ENCODE results near the gene TEAD4. TPM values are rescaled to one million over a fixed set of nuclear protein-coding genes. Genes with fewer than 3 reads are reported as not detected.

Gene TEAD4
- total RNA-seq, 2 donors from 2014 or later = 35.7 to 82.5 TPM

DNA sequence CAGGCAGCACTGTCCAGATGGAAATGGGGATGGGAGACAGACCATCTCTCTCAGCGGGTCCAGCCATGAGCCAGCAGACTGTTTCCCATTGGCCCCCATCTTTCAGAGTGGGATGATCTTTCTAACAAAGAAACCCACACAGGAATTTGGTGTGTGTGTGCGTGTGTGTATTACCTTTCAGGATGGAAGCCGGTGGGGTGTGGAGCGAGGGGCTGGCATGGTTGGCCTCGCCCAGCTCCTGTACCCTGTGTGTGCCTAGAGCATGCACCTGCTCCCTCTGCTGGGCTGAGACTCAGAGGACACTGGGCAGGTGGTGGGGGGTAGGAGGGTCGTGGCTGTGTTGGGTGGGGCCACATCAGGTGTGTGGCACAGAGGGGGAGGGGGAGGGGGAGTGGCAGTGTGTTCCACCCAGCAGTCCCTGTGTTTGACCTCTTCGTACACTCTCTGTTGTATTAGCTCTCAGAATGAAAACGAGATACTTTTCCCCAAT, 85.0 kb downstream of the TEAD4 start:
- DNase-seq = no peak
- H3K36me3 ChIP-seq (ENCODE audit: control insufficient read depth, insufficient read depth, low read length) = peaks cover 10% of the 10 kb centered on the region
- H3K4me3 ChIP-seq (ENCODE audit: low read length) = no peak overlapping the region
- H3K36me3 Mint-ChIP-seq (ENCODE audit: low read depth) = peaks cover 27% of the 10 kb centered on the region
- H3K27me3 Mint-ChIP-seq (ENCODE audit: insufficient read depth) = no peaks in the 10 kb centered on the region
- H3K9me3 ChIP-seq (ENCODE audit: control insufficient read depth, low read length) = no peaks in the 10 kb centered on the region
- no peak overlapping the region for H3K27ac Mint-ChIP-seq
- no peak overlapping the region for H3K4me3 Mint-ChIP-seq
- peaks cover 12% of the 10 kb centered on the region for H3K4me1 Mint-ChIP-seq
- WGBS, 2 experiments (ENCODE audit: insufficient coverage in 1 of 2, insufficient read length in 1 of 2) = 89 to 91% methylated on average over 3 to 8 of the region's 8 CpGs
- no peaks in the 10 kb centered on the region for H3K9me3 Mint-ChIP-seq
- H3K27me3 ChIP-seq (ENCODE audit: control insufficient read depth, insufficient read depth, low read length, poor library complexity, severe bottlenecking) = no peaks in the 10 kb centered on the region
- H3K4me1 ChIP-seq (ENCODE audit: control insufficient read depth, insufficient read depth, low read length) = peaks cover 5% of the 10 kb centered on the region
- no peak overlapping the region for H3K9ac ChIP-seq (ENCODE audit: extremely low read depth, low read length, poor library complexity, severe bottlenecking)
- no peak overlapping the region for H3K27ac ChIP-seq (ENCODE audit: low read depth, low read length)
- peak; percentile 43 for TF ChIP-seq CTCF (conservative IDR thresholded peaks at IDR 0.05)

DNA sequence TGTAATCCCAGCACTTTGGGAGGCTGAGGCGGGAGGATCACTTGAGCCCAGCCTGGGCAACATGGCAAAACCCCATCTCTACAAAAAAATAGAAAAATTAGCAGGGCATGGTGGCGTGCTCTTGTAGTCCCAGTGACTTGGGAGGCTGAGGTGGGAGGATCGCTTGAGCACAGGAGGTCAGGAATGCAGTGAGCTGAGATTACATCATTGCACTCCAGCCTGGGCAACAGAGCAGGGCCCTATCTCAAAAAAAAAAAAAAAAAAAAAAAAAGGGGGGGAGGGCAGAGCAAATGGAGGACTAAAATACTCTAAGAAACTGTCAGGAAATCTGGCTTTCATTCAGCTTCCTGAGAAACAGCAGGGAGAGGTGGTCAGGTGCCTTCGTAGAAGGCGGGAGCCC, 86.3 kb downstream of the TEAD4 start:
- Histone ChIP-seq H3K4me3 (ENCODE audit: low read length) (no peak overlapping the region), H3K27me3 (ENCODE audit: control insufficient read depth, insufficient read depth, low read length, poor library complexity, severe bottlenecking) (no peaks in the 10 kb centered on the region), H3K9ac (ENCODE audit: extremely low read depth, low read length, poor library complexity, severe bottlenecking) (no peak overlapping the region), H3K36me3 (ENCODE audit: control insufficient read depth, insufficient read depth, low read length) (peaks cover 10% of the 10 kb centered on the region), H3K9me3 (ENCODE audit: control insufficient read depth, low read length) (no peaks in the 10 kb centered on the region), H3K27ac (ENCODE audit: low read depth, low read length) (no peak overlapping the region), H3K4me1 (ENCODE audit: control insufficient read depth, insufficient read depth, low read length) (peaks cover 5% of the 10 kb centered on the region)
- H3K4me3 Mint-ChIP-seq = no peak overlapping the region
- no peaks in the 10 kb centered on the region for H3K9me3 Mint-ChIP-seq
- no peak for DNase-seq
- peaks cover 9% of the 10 kb centered on the region for H3K27me3 Mint-ChIP-seq (ENCODE audit: insufficient read depth)
- H3K36me3 Mint-ChIP-seq (ENCODE audit: low read depth) = peaks cover 17% of the 10 kb centered on the region
- peaks cover 12% of the 10 kb centered on the region for H3K4me1 Mint-ChIP-seq
- WGBS, 2 experiments (ENCODE audit: insufficient coverage in 1 of 2, insufficient read length in 1 of 2) = 95 to 100% methylated on average over 1 to 5 of the region's 5 CpGs
- H3K27ac Mint-ChIP-seq = no peak overlapping the region
- no peak for TF ChIP-seq CTCF (conservative IDR thresholded peaks at IDR 0.05)

DNA sequence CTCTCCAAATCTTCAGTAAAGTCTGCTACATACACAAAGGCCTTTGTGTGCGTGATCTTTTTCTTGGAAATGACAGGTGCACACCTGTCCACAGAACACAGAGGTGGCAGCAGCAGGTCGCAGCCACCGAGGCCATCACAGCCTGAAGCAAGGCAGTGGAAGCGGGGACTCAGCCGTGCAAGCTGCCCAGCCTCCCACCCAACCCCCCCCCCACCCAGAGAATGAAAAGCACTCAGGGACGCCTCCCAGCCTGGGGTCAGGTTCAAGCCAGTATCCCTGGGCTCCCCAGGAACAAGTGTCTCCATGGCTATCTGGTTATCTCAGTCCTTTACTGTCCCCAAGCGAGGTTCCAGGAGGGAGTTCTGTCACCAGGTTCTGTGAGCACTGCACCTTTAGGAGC, 86.8 kb downstream of the TEAD4 start:
- Histone ChIP-seq H3K36me3 (ENCODE audit: control insufficient read depth, insufficient read depth, low read length) (peaks cover 10% of the 10 kb centered on the region), H3K27ac (ENCODE audit: low read depth, low read length) (no peak overlapping the region), H3K9ac (ENCODE audit: extremely low read depth, low read length, poor library complexity, severe bottlenecking) (no peak overlapping the region), H3K9me3 (ENCODE audit: control insufficient read depth, low read length) (no peaks in the 10 kb centered on the region), H3K4me1 (ENCODE audit: control insufficient read depth, insufficient read depth, low read length) (peaks cover 5% of the 10 kb centered on the region), H3K4me3 (ENCODE audit: low read length) (no peak overlapping the region), H3K27me3 (ENCODE audit: control insufficient read depth, insufficient read depth, low read length, poor library complexity, severe bottlenecking) (no peaks in the 10 kb centered on the region)
- no peak for TF ChIP-seq CTCF (conservative IDR thresholded peaks at IDR 0.05)
- DNase-seq = no peak
- Mint-ChIP-seq H3K9me3 (no peaks in the 10 kb centered on the region), H3K27me3 (ENCODE audit: insufficient read depth) (peaks cover 9% of the 10 kb centered on the region), H3K4me3 (no peak overlapping the region), H3K27ac (no peak overlapping the region), H3K4me1 (peaks cover 12% of the 10 kb centered on the region), H3K36me3 (ENCODE audit: low read depth) (peaks cover 15% of the 10 kb centered on the region)
- WGBS, 2 experiments (ENCODE audit: insufficient coverage in 1 of 2, insufficient read length in 1 of 2) = 92 to 100% methylated on average over 1 to 5 of the region's 7 CpGs
